Gastrocnemius medialis (tissue), 4 donors: ENCODE results near the gene NBPF1. TPM values are rescaled to one million over a fixed set of nuclear protein-coding genes. Genes with fewer than 3 reads are reported as not detected.
"Not testable (repeated sequence)": the region's sequence is repeated elsewhere in the genome, so short reads cannot be mapped to it uniquely, and the experiment has no call there.

ENCODE experiments used
- ATAC-seq, 2 donors: fragments of 150-250 bp; one replicate each; pipeline ENCODE4 v1.9.1; 2016
- DNase-seq, 2 donors: peaks; one replicate each; pipeline ENCODE4 v3.0.0-alpha.2; 2019
- H3K27ac ChIP-seq, 4 donors: fragments of 200-600 bp; sonication (generic); 1 replicate in 1 of 4; 2 replicates in 3 of 4; pipeline ENCODE4 v1.5.1; 2016 to 2018; ENCODE audit warnings: mild to moderate bottlenecking in 2 of 4, moderate library complexity in 1 of 4
- H3K27me3 ChIP-seq, 3 donors: fragments of 200-600 bp; sonication (generic) in 2 of 3; 1 replicate in 1 of 3; 2 replicates in 2 of 3; pipeline versions ENCODE4 v1.5.1 to v1.6.0; 2016 to 2019; ENCODE audit warnings: mild to moderate bottlenecking in 1 of 3, moderate library complexity in 1 of 3
- H3K36me3 ChIP-seq, 2 donors: fragments of 200-600 bp; sonication (generic) in 1 of 2; one replicate each; pipeline ENCODE4 v1.5.1; 2017 to 2018
- H3K4me1 ChIP-seq, 2 donors: fragments of 200-600 bp; sonication (generic) in 1 of 2; one replicate each; pipeline ENCODE4 v1.5.1; 2016 to 2017; ENCODE audit warnings: mild to moderate bottlenecking in 2 of 2
- H3K4me3 ChIP-seq, 4 donors: fragments of 200-600 bp; sonication (generic) in 3 of 4; 1 replicate in 1 of 4; 2 replicates in 3 of 4; pipeline ENCODE4 v1.5.1; 2016 to 2019; ENCODE audit warnings: mild to moderate bottlenecking in 2 of 4
- H3K9me3 ChIP-seq, 3 donors: fragments of 200-600 bp; sonication (generic) in 2 of 3; 1 replicate in 1 of 3; 2 replicates in 2 of 3; pipeline ENCODE4 v1.5.1; 2016 to 2019
- CTCF ChIP-seq, 5 experiments: fragments of 450-650 bp in 3 of 5; fragments of 200-600 bp in 2 of 5; sonication (generic) in 2 of 5; IDR thresholded peaks in 4 of 5; conservative IDR thresholded peaks in 1 of 5; 1 replicate in 4 of 5; 2 replicates in 1 of 5; pipeline ENCODE4 v1.5.1; 2016 to 2019; ENCODE audit warnings: antibody characterized with exemption in 5 of 5, mild to moderate bottlenecking in 3 of 5, moderate library complexity in 3 of 5
- POLR2A ChIP-seq, 2 donors: fragments of 450-650 bp; IDR thresholded peaks; one replicate each; pipeline ENCODE4 v1.6.1; 2017; ENCODE audit warnings: antibody characterized with exemption in 2 of 2, mild to moderate bottlenecking in 2 of 2, moderate library complexity in 2 of 2
- in situ Hi-C, 4 donors: fragments of 200-750 bp; cut with MboI; loops; one replicate each; pipeline versions ENCODE4 v1.15.0 to v1.8.0; 2017; ENCODE audit warnings: low sequenced_read_pairs in 4 of 4
- intact Hi-C: fragments of 100-400 bp; cut with DNase I; formaldehyde crosslinking; loops from one replicate; pipeline ENCODE4 v1.15.1; 2023; ENCODE audit warnings: low total_unique reads
- total RNA-seq, 4 donors: library from RNA; depleted of rRNA; stranded (reverse); fragments of >200 nt; gene quantifications; one replicate each; pipeline versions ENCODE4 v1.1.0 to v1.2.3, GENCODE V29; 2016

Gene NBPF1
- total RNA-seq, 4 donors from 2014 or later = 6.6 to 20.0 (median 11.2) TPM

- not testable (repeated sequence) for ATAC-seq
Measured at GRCh38 chr1:16647179-16648176, 34.1 kb upstream of the NBPF1 start.

GRCh38 chr1:16646716-16647115, 33.4 kb upstream of the NBPF1 start:
- H3K9me3 ChIP-seq, ATAC-seq, H3K36me3 ChIP-seq, H3K27me3 ChIP-seq, H3K27ac ChIP-seq, intact Hi-C loops, H3K4me3 ChIP-seq, DNase-seq: not testable (repeated sequence)
- peaks cover 23 to 32% of the 10 kb centered on the region in 2 donors for H3K4me1 ChIP-seq
- in situ Hi-C loops = loop anchor here in 1 of 4 donors (25.0 kb wide), 1 partner anchor 134 kb away; the partner anchor contains the start of gene RNU1-1

More at GRCh38 chr1:16647179-16648176, 34.1 kb upstream of the NBPF1 start:
- H3K36me3 ChIP-seq, H3K27me3 ChIP-seq, H3K27ac ChIP-seq, intact Hi-C loops, DNase-seq, H3K9me3 ChIP-seq: not testable (repeated sequence)
- peak overlapping the region in 1 of 4 donors; percentile 8 for H3K4me3 ChIP-seq
- peaks cover 21 to 24% of the 10 kb centered on the region in 2 donors for H3K4me1 ChIP-seq
- in situ Hi-C loops = loop anchor here in 1 of 4 donors (25.0 kb wide), 1 partner anchor 135 kb away; the partner anchor contains the start of gene RNU1-1

GRCh38 chr1:16646061-16646664, 32.8 kb upstream of the NBPF1 start:
- Histone ChIP-seq H3K36me3 (peaks cover 0 to 10% of the 10 kb centered on the region in 2 donors), H3K4me1 (peaks cover 27 to 38% of the 10 kb centered on the region in 2 donors)
- intact Hi-C loops, ATAC-seq, H3K4me3 ChIP-seq, H3K27ac ChIP-seq, H3K9me3 ChIP-seq, H3K27me3 ChIP-seq: not testable (repeated sequence)
- peak; percentile 1 to 15 for DNase-seq
- in situ Hi-C loops = loop anchor here in 1 of 4 donors (25.0 kb wide), 1 partner anchor 134 kb away; the partner anchor contains the start of gene RNU1-1

- ATAC-seq = not testable (repeated sequence)
Measured at GRCh38 chr1:16645271-16646060, 32.1 kb upstream of the NBPF1 start.

GRCh38 chr1:16644482-16645270, 31.3 kb upstream of the NBPF1 start:
- peak; percentile 83 to 89 for ATAC-seq
- Histone ChIP-seq H3K27ac (peak overlapping the region; percentile 83 to 95 (median 86)), H3K4me1 (peaks cover 41 to 52% of the 10 kb centered on the region in 2 donors), H3K36me3 (peaks cover 0 to 10% of the 10 kb centered on the region in 2 donors), H3K4me3 (peak overlapping the region; percentile 67 to 99 (median 75))
- not testable (repeated sequence) for H3K9me3 ChIP-seq, H3K27me3 ChIP-seq
- in situ Hi-C loops (loop anchor here in 1 of 4 donors (25.0 kb wide), 1 partner anchor 132 kb away; the partner anchor contains the start of gene RNU1-1), intact Hi-C loops (loop anchor here (2.0 kb wide), 1 partner anchor 32 kb away; the partner anchor contains the start of gene NBPF1)
- peak; percentile 88 to 90 for DNase-seq
- TF ChIP-seq POLR2A (IDR thresholded peaks at IDR 0.05) = peak; percentile 50 to 54
- peak in 4 of 5 experiments; percentile 48 to 71 (median 54) for TF ChIP-seq CTCF (IDR thresholded peaks at IDR 0.05 in 4 of 5, conservative IDR thresholded peaks at IDR 0.05 in 1 of 5)

More at GRCh38 chr1:16645271-16646060, 32.1 kb upstream of the NBPF1 start:
- not testable (repeated sequence) for H3K27me3 ChIP-seq, H3K9me3 ChIP-seq
- DNase-seq = peak; percentile 2 to 30
- Histone ChIP-seq H3K27ac (peak overlapping the region; percentile 83 to 95 (median 86)), H3K4me3 (peak overlapping the region; percentile 67 to 99 (median 75)), H3K36me3 (peaks cover 0 to 10% of the 10 kb centered on the region in 2 donors), H3K4me1 (peaks cover 33 to 44% of the 10 kb centered on the region in 2 donors)
- in situ Hi-C loops = loop anchor here in 1 of 4 donors (25.0 kb wide), 1 partner anchor 133 kb away; the partner anchor contains the start of gene RNU1-1
- intact Hi-C loops = loop anchor here (2.0 kb wide), 1 partner anchor 33 kb away; the partner anchor contains the start of gene NBPF1
